K562 (cell line): ENCODE results near the gene TP73. TPM values are rescaled to one million over a fixed set of nuclear protein-coding genes. Genes with fewer than 3 reads are reported as not detected.
A peak's percentile ranks its signal among the peaks of the same experiment; 100 is the strongest.

Experiments
- CBX1 ChIP-seq: sonication (generic); IDR thresholded peaks from 2 replicates; pipeline ENCODE4 v1.6.1; 2016; ENCODE audit warnings: antibody characterized with exemption, low read depth, mild to moderate bottlenecking
- FIP1L1 ChIP-seq: fragments of 200-400 bp; formaldehyde crosslinking; IDR thresholded peaks from 2 replicates; pipeline ENCODE4 v1.6.1; 2018; ENCODE audit warnings: mild to moderate bottlenecking, low read depth, low read length; ENCODE audit not compliant: poor library complexity, severe bottlenecking
- GATAD2A ChIP-seq: fragments of 450-650 bp; IDR thresholded peaks from 2 replicates; pipeline ENCODE4 v1.6.1; 2017
- HDAC8 ChIP-seq: fragments of 450-650 bp; IDR thresholded peaks from 2 replicates; pipeline ENCODE4 v1.6.1; 2016; ENCODE audit warnings: mild to moderate bottlenecking, missing genetic modification characterization, moderate library complexity, missing compliant biosample characterization
- MBD1 ChIP-seq: fragments of 250-450 bp; sonication (Bioruptor Pico); IDR thresholded peaks from 2 replicates; pipeline ENCODE4 v1.8.0; 2022; ENCODE audit warnings: inconsistent platforms
- NR2C2 ChIP-seq, 2 experiments: fragments of 200-800 bp in 1 of 2; sonication (Bioruptor generic) in 1 of 2; sonication (generic) in 1 of 2; formaldehyde crosslinking in 1 of 2; IDR thresholded peaks; 2 replicates each; pipeline versions ENCODE4 v1.6.1 to v1.8.0; 2016 to 2022; ENCODE audit warnings: mild to moderate bottlenecking in 1 of 2, missing compliant biosample characterization in 1 of 2, missing genetic modification characterization in 1 of 2, missing genetic modification reagents in 1 of 2
- PTTG1 ChIP-seq: fragments of 450-650 bp; IDR thresholded peaks from 2 replicates; pipeline ENCODE4 v1.6.1; 2016; ENCODE audit warnings: low read depth, mild to moderate bottlenecking, missing genetic modification characterization, missing compliant biosample characterization
- RHOXF2B ChIP-seq: fragments of 250-450 bp; sonication (Bioruptor Pico); conservative IDR thresholded peaks from 2 replicates; pipeline ENCODE4 v1.5.1; 2021
- STAT6 ChIP-seq: sonication (generic); formaldehyde crosslinking; IDR thresholded peaks from 2 replicates; pipeline ENCODE4 v1.8.1; 2023; ENCODE audit warnings: mild to moderate bottlenecking, missing genetic modification reagents
- ZNF24 ChIP-seq: fragments of 450-650 bp; IDR thresholded peaks from 2 replicates; pipeline ENCODE4 v1.6.1; 2016
- ZNF449 ChIP-seq: fragments of 250-450 bp; sonication (Bioruptor Pico); IDR thresholded peaks from 2 replicates; pipeline ENCODE4 v1.8.0; 2022; ENCODE audit warnings: moderate library complexity, mild to moderate bottlenecking, inconsistent platforms
- polyA plus RNA-seq, 8 experiments: library from polyadenylated mRNA; depleted of rRNA in 4 of 8; stranded (reverse) in 5 of 8; unstranded in 3 of 8; fragments of >200 nt; fragmentation: Nextera tagmentation in 2 of 8; fragmentation: Illumina TruSeq in 1 of 8; extraction: Ambion mirVana in 2 of 8; extraction: Trizol in 1 of 8; gene quantifications; 2 replicates each; pipeline versions ENCODE4 v1.2.1 to v1.2.3, GENCODE V29; 2011 to 2014; ENCODE audit warnings: inconsistent platforms in 1 of 8, missing spikeins in 1 of 8
- total RNA-seq, 7 experiments: library from RNA; depleted of rRNA in 6 of 7; stranded (reverse); fragments of >200 nt in 6 of 7; fragmentation: Illumina TruSeq in 2 of 7; extraction: Trizol in 2 of 7; gene quantifications; 2 replicates each; pipeline versions ENCODE4 v1.2.1 to v1.2.3, GENCODE V29; 2011 to 2021; ENCODE audit warnings: low replicate concordance in 1 of 7
- TF ChIP-seq, protein P1 (sequence below): sonication (generic); formaldehyde crosslinking; IDR thresholded peaks from 2 replicates; pipeline ENCODE4 v1.8.0; 2022; ENCODE audit warnings: missing genetic modification reagents, mild to moderate bottlenecking, borderline replicate concordance
- TF ChIP-seq, protein P2 (sequence below): IDR thresholded peaks from 3 replicates; pipeline ENCODE4 v1.6.1; 2011; ENCODE audit warnings: borderline replicate concordance, mild to moderate bottlenecking; ENCODE audit not compliant: insufficient read length, insufficient read depth

TP73 gene
- total and polyA plus RNA-seq, 9 of the 15 experiments (the other 6 are each of a cell fraction or from before 2014, with no cell fraction given) = 0.07 to 1.6 (median 0.40) TPM; not detected in 2

DNA sequence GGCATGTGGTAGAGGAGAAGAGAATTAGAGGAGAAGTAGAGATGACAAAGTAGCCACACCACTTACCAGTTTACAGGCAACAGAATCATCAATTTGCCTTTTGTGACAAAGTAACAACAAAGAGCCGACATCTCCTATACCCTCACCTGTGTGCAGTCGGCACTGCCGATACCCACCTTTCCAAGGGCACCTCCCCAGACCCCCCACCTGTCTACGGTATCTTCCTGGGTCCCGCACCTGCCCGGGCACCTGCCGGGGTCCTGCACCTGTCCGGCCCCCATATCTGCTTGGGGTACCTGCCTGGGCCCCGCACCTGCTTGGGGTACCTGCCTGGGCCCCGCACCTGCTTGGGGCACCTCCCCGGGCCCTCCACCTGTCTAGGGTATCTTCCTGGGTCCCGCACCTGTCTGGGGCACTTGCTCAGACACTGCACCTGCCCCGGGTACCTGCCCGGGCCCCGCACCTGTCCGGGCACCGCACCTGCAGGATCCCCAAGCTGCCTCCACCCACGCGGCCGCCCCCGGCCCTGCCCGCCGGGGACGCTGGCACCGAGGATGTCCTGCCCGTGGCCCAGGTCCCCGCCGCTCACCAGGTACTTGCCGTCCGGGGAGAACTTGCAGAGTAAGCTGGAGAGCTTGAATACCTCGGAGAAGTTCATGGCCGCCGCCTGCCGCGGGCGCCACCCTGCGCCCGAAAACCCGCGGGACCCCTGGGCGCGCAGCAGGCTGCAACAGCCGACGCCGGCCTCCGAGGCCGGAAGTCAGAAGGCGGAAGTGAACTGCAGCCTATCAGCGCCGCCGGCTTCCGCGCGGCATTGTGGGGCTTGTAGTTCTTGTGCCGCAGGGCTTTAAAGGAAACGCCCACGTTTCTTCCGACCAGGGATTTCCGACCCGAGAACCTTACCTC, 2.7 kb upstream of the TP73 start, which contains the start of gene WRAP73 (continued):
- TF ChIP-seq ZNF449 (no peak), ZNF24 (no peak), CBX1 (no peak), PTTG1 (no peak), STAT6 (no peak), HDAC8 (tag) (0 out of 2 replicates have a peak, but pooled peaks have one; percentile 50), MBD1 (CRISPR knock-in tag) (no peak), RHOXF2B (CRISPR knock-in tag) (no peak), NR2C2 (CRISPR knock-in tag; IDR thresholded peaks at IDR 0.05) (0 out of 2 replicates have a peak, but pooled peaks have one; percentile 39), NR2C2 (tag; IDR thresholded peaks at IDR 0.05) (peak; percentile 84), FIP1L1 (peak; percentile 54), GATAD2A (no peak)
- TF ChIP-seq, protein P1, sequence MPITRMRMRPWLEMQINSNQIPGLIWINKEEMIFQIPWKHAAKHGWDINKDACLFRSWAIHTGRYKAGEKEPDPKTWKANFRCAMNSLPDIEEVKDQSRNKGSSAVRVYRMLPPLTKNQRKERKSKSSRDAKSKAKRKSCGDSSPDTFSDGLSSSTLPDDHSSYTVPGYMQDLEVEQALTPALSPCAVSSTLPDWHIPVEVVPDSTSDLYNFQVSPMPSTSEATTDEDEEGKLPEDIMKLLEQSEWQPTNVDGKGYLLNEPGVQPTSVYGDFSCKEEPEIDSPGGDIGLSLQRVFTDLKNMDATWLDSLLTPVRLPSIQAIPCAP (CRISPR knock-in tag) = no peak
- TF ChIP-seq, protein P2, sequence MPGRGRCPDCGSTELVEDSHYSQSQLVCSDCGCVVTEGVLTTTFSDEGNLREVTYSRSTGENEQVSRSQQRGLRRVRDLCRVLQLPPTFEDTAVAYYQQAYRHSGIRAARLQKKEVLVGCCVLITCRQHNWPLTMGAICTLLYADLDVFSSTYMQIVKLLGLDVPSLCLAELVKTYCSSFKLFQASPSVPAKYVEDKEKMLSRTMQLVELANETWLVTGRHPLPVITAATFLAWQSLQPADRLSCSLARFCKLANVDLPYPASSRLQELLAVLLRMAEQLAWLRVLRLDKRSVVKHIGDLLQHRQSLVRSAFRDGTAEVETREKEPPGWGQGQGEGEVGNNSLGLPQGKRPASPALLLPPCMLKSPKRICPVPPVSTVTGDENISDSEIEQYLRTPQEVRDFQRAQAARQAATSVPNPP = no peak
